DND-41 (cell line): Measurements from ENCODE around the gene SLBP.

Source experiments
- EZH2 ChIP-seq: IDR thresholded peaks from 3 replicates; pipeline ENCODE4 v1.6.1; 2012; ENCODE audit warnings: borderline replicate concordance, low read depth, mild to moderate bottlenecking, moderate library complexity, low read length, inconsistent platforms; ENCODE audit not compliant: severe bottlenecking
- TF ChIP-seq, protein P1 (sequence below): IDR thresholded peaks from 2 replicates; pipeline ENCODE4 v1.5.1; 2012; ENCODE audit warnings: borderline replicate concordance, low read length, moderate library complexity, mild to moderate bottlenecking; ENCODE audit not compliant: poor library complexity, severe bottlenecking; ENCODE audit errors: extremely low read depth

DNA sequence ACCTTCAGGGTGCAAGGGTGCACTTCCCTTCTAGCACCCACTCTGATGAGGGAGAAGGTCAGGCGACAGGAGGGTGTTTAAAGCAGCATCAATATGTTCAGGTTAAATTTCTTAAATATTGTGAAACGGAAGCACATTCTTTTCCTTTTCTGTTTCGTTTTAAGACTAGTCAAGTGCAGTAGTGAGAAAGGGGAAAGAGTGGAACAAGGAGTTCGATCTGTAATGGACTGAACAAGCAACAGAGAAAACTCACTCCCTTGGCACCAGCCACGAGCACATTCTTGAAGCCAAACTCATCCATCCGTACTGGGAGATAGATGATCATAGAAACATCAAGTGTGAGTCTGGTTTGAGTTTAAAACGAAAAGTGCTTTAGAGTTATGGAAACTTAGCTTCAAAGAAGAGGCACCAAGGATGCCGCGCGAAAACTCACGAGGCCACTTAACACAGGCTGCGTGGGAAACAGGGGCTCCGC, 28.8 kb downstream of the SLBP start:
- TF ChIP-seq, protein P1, sequence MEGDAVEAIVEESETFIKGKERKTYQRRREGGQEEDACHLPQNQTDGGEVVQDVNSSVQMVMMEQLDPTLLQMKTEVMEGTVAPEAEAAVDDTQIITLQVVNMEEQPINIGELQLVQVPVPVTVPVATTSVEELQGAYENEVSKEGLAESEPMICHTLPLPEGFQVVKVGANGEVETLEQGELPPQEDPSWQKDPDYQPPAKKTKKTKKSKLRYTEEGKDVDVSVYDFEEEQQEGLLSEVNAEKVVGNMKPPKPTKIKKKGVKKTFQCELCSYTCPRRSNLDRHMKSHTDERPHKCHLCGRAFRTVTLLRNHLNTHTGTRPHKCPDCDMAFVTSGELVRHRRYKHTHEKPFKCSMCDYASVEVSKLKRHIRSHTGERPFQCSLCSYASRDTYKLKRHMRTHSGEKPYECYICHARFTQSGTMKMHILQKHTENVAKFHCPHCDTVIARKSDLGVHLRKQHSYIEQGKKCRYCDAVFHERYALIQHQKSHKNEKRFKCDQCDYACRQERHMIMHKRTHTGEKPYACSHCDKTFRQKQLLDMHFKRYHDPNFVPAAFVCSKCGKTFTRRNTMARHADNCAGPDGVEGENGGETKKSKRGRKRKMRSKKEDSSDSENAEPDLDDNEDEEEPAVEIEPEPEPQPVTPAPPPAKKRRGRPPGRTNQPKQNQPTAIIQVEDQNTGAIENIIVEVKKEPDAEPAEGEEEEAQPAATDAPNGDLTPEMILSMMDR: no peak
- no peak for TF ChIP-seq EZH2
